AG08395 (cell line): ENCODE data around the gene KCNT2.

Source experiments
- DNase-seq: peaks from one replicate; pipeline ENCODE4 v3.0.0; 2012; ENCODE audit warnings: mixed read lengths, low spot score

The KCNT2 gene

DNA sequence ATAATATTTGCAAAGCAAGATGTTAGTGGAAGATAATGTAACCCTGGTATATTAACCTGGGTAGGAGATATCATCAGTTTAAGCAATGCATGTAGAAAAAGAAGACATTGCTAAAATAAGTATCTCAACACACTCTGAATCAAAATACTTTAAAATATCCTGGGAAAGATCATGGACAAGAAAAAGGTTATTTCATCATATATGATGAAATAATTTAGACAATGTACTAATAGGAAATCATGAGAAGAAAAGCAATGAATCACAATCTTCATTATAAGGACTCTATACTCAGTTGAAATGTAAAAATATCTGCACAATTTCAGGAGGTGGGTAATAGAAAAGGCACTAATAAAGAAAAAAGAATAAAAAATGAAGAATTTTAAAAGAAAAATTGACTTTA lies 158.8 kb downstream of the KCNT2 start:
- DNase-seq: no peak

DNA sequence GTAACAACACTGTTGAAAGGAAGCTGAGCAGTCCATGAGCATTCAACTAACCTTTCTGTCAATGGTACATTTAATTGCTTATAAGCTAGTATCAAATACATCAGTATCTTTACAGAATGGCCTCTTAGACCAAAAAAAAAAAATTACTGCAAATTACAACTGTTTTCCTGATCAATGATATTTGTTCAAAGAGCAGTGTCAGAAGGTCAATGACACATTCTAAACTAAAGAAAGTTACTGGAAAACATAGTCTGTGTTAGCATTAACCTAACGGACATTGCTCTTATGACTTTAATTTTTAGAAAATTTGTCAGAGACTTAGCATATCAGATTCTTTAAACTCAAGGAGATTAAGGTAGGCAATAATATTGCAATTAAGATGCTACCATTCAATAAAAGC lies 162.5 kb downstream of the KCNT2 start:
- no peak for DNase-seq

DNA sequence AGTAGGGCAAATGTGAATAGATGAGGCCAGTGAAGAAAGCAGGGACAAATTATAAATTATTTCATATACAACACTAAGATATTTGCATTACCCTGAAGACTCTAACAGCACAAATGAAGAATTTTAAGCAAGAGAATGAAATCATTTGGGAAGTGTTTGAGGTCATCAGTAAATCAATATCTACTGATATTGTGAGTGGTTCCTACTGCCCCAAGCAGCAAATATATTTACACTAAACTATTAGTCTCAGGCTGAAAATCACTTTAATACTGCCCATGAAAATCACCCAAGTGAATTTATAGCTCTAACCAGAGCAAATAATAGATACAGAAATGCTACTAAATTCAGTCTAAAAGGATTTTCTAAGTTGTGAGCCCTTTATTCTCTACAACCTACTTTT lies 163.6 kb downstream of the KCNT2 start:
- DNase-seq: no peak

DNA sequence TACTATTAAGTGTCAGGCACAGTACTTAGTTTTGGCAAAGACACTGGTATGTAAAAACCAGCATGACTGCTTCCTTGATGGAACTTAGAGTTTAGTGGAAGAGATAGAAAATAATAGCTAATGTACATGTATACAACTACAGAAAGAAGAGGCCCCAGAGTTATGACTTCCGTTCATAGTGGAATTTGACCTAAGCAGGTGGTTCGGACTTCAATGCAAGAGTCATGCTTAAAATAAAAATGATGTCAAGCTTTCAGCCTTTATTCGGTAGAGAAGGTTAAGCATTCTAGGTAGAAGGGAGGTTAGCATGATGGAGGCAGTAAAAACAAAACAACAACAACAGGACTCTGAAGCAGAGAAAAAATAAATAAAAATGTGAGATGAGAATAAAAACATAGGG lies 165.9 kb downstream of the KCNT2 start:
- DNase-seq: no peak

DNA sequence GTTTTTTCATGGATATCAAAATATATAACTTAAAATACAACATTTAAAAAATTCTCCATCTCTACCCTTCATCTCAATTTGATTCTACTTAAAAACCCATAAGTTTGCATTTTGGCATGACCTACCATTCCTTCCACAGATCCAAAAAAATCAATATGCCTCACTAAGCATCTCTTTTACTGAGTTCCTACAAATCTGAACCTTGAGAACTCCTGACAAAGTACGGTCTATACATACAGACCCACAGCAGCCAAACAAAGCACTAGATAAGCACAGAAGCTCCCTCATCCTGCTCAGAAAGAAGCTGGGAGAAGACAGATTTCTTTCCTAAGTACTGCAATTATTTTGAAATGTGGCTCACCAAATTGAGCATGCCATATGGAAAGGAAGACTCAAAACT lies 167.5 kb downstream of the KCNT2 start:
- no peak for DNase-seq

DNA sequence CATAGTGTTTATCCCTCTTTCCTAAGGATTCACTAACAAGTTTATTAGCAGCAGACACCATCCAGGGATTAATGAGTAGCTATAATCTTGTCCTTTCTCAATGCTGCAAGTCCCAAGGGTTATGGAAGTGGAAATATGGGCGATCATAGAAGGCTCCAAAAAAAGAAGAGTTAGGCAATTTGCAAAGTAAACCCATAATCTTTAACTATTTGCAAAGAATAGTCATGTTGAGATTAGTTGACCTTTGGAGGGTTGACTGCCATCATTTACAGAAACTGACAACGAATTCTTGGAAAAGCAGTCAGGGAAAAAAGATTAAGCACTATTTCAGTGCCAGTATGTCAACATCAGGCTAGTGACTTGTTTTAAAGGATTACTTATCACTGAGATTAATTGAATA lies 169.9 kb downstream of the KCNT2 start:
- no peak for DNase-seq

DNA sequence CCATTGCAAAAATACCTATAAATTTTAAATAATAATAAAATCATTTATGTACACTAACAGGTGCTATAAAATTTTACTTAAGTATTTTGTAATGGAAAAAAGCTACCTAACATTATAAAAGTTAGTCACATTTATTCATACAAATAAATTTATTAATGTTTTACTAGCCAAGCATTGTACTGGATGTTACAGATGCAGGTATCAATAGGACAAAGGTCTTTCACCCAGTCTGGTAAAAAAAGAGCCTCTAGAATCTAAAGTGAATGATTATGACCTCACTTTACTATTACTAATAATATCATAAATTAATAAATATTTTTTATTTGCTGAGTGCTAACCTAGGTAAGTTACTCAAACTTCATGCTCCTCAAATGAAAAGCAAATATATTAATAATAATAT lies 170.6 kb downstream of the KCNT2 start:
- no peak for DNase-seq

DNA sequence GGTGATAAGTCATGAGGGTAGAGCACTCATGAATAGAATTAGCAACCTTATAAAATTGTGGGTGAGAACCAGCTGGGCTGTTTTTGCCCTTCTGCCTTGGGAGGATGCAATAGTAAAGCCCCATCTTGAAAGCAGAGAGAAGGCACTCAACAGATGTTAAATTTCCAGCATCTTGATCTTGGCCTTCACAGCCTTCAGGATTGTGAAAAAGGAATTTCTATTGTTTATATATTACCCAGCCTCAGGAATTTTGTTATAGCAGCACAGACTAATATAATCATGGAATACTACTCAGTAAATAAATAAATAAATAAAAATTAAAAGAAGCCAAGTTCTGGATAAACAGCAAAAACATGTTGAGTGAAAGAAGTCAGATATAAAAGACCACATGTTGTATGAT lies 175.2 kb downstream of the KCNT2 start:
- DNase-seq: no peak

DNA sequence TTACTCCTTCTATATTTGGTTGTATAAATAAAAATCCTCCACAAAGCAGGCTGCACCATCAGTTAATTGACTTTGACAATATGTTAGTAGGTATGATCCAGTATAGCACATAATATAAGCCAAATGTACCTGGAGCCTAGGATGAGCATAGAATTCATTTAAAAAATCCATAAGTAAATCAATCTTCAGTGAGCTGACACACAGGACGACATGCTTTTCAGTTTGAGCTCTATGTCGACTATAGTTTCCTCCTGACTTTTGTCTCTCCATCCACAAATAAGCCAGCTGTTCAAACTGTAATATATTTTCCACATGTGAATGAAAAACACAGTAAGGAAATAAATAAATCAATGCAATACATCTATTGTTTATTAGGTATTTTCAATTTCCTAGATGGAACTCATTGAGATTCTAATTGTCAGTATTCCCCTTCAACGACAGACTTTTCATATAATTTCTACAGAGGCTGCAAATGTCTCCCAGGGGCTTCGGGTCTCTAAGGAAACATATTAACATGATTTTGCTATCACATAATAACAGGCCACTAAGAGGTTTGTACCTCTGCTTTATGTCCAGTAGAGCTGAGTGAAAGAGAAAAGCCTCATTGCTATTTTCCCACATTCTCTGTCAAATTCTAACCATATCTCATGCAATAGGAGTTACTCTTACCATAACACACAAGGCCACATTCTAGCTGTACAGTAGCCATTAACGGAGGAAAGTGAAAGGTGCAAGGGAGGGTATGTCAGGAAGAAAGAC lies 180.1 kb downstream of the KCNT2 start:
- no peak for DNase-seq

DNA sequence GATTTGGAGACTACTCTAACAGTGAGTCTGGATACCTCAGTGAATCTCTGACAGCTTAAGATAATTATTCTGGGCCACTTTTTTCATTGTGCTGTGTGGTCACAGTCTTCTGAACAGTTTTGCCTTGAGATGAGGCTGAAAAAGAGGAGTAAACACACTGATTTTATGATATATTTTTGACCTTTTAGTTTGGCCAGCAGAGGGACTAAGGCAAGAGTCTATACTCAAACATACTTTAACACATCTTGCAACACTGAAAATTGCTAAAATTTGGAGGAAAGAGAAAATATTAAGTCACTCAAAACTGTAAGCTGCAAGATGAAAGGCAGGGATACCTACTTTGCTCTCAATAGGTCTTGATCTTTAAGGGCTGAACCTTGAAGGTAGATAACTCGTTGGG lies 182.7 kb downstream of the KCNT2 start:
- no peak for DNase-seq

DNA sequence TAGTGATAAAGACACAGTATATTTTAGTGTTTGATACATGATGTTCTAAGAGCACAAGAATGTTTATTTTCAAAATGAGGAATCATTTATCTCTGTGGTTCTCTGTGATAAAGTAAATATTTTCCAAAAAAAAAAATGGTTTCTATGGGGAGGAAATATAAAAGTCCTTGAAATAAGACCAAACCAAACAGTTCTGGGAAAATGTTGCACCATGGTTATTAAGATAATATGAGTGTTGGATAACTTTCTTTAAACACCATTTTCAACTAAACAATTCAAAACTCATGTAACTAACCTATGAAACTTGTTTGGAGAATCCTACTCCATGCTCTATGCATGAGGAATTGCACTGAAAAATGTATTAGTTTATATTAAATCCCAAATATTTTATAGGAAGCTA lies 184.6 kb downstream of the KCNT2 start:
- no peak for DNase-seq

DNA sequence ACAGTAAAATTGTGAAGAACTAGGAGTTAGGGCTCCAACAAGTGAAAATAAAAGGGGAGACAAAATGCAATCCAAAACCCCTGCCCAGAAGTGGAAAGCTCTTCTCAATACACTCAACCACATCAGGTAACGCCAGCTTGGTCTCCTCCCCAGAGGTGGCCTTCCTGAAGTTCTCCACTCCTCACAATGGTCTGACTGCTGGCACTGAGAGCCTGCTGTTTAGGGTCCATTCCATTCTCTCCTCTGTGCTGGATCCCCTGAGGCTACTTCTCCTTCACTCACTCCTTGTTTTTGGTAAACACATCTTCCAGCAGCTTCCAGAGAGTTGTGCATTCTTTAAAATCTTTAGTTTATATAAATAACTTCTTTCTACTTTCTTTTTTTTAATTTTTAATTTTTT lies 189.5 kb downstream of the KCNT2 start:
- DNase-seq: no peak

DNA sequence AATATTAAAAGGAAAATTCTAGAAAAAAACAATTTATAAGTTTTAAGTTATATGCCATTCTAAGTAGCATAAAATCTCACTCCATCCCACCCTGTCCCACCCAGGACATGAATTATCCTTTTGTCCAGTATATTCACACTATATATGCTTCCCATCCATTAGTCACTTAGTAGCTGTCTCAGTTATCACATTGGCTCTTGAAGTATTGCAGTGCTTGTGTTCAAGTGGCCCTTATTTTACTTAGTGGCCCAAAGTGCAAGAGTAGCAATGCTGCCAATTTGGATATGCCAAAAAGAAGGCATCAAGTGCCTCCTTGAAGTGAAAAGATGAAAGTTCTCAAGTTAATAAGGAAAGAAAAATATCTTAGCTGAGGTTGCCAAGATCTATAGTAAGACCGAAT lies 192.3 kb downstream of the KCNT2 start:
- no peak for DNase-seq

DNA sequence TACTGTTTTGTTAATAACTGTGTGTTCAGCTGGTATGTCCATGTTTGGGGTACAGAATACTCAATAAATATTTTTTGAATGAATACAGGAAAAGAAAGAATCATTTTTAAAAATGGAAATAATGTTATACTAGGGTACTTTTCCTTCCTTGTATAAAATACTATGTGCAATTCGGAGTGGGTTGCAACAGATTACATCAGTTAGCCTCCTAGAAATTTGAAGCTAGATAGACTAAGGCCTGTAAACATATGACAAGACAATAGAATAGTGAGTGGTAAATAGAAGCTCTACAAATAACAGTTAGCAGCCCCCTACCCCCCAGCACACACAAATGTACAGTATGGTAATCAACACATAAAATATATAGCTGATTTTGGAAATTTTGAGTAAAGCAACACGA lies 195.9 kb downstream of the KCNT2 start:
- no peak for DNase-seq

DNA sequence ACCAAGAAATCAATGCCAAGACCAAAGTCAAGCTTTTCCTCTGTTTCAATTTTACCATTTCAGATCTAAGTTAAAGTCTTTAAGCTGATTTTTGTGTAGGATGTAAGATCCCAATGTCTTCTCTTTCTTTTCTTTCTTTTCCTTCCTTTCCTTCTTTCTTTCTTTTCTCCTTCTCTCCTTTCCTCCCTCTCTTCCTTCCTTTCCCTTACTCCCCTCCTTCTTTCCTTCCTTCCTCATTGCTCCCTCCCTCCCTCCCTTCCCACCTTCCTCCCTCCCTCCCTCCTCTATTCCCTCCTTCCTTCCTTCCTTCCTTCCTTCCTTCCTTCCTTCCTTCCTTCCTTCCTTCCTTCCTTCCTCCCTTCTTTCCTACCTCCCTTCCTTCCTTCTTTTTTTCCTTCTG lies 197.5 kb downstream of the KCNT2 start:
- no peak for DNase-seq

DNA sequence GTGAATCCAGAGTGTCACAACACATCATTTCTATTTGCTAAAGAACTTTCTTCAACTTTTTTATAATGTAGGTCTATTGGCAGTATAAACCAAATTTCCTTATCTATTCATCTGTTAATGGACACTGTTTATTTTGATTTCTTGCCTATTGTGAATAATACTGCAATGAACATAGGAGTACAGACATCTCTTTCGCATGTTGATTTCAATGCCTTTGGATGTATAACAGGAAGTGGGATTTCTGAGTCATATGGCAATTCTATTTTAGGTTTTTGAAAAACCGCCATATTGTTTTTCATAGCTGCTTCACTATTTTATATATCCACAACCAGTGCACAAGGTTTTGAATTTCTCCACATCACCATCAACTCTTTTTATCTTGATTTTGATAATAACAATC lies 198.7 kb downstream of the KCNT2 start:
- DNase-seq: no peak

DNA sequence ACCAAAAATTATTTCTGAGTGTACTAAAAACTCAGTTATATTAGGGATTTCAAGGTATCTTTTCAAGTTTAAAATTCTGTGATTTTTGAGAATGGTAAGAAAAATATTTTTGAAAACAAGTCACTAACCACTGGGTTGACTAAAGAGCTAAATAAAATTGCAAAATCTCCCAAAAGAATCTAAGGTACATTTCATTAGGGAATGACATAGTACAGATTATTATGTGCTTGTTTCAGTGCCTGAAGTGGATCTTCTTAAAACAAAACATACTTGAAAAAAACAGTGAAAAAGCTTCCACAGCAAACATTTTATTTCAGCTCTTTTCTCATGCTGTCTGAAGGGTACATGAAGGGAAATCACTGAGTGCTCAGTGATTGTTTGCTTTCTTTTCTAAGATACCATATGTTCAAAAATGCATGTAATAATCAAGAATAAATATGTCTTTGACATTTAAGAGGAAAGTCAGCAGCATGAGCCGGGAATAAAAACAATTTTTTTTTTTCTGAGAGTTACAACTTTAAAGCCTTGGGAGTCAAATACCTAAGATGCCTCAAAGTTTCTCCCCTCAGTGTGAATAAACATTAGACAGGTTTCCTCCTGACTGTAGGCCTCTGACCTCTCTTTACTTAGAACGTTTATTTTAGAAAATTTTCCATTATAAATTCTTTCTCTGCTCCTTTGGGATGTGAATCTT lies 200.7 kb downstream of the KCNT2 start:
- peak; percentile 7 for DNase-seq

DNA sequence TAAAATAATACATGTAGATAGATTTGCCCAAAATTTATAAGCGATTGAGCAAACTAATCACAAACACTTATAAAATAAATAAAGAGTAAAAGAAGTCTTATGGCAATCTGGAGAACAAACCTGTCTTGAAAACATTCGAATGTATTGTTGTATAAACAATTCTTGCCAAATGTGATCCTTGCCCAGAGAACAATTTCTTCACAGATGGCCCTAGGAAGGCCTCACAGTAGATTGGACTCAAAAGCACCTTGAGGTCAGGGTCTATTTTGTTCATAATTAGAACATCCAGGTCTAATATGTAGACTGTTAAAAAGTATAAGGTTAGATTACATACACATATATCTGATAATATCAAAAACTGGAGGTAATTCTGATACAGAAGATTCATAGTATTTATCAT lies 202.4 kb downstream of the KCNT2 start:
- no peak for DNase-seq

DNA sequence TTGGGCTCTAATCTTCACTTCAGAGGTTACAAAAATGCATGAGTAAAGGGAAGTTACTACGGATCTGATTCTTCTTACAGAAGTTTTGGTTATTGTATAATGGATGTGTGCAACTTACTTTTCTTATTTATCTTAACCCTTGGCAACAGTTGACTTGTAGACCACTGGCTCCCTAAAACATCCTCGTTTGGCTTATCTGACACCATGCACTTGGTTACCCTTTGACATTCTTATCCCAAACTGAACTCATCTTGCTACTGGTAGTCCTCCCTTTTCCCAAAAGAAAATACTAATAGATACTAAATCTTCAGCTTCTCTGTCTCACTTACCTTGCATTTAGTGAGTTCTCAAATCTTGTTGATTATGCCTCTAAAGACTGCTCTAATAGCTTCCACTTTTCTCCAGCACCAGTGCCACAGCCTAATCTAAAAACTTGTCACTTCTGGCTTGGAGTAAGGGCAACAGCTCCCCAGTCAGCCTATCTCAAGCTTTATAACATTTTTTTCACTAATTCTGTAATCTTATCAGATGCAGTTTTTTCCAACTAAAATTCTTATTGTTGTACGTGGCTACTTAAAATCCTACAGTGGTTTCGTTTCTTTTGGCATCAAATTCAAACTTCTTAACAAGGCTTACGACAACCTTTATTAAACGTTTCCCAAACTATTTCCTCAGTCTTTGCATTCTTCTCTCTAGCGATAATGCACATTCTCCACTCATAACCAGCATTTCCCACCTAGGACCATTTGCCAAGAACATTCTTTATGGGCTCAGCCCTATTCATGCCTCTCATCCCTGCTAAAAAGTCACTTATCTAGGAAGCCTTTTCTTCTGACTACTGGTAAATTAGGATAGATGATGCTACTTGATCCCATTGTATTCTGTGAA lies 204.2 kb downstream of the KCNT2 start:
- no peak for DNase-seq

DNA sequence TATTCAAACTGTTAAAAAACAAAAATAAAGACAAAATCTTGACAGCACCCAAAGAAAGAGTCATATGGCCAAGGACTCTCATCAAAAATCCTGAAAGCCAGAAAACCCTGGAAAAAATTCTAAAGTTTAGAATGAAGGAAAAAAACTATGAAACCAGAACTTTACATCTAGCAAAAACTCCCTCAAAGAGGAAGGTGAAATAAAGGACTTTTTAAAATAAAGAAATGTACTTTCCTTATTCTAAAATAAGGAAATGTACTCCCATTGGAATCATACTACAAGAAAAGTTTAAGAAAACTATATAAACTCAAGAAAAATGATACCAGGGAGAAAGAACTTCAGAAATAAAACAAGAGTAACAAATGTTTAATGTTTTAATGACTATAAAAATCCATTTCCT lies 206.3 kb downstream of the KCNT2 start:
- DNase-seq: no peak

DNA sequence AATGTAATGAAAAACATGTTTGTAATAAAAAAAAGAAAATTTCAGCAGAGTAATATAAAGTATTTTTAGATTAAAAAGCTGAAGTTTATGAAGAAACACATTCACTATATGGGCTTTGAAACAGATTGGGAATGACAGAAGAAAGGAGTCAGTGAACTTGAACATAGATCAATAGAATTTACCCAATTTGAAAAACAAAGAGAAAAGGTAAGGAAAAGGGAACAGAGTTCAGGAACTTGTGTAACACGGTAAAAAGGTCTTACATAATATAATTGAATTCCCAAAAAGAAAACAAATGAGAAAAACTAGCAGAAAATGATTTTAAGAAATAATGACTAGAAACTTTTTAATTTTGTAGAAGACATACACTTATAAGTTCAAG lies 206.8 kb downstream of the KCNT2 start:
- no peak for DNase-seq

DNA sequence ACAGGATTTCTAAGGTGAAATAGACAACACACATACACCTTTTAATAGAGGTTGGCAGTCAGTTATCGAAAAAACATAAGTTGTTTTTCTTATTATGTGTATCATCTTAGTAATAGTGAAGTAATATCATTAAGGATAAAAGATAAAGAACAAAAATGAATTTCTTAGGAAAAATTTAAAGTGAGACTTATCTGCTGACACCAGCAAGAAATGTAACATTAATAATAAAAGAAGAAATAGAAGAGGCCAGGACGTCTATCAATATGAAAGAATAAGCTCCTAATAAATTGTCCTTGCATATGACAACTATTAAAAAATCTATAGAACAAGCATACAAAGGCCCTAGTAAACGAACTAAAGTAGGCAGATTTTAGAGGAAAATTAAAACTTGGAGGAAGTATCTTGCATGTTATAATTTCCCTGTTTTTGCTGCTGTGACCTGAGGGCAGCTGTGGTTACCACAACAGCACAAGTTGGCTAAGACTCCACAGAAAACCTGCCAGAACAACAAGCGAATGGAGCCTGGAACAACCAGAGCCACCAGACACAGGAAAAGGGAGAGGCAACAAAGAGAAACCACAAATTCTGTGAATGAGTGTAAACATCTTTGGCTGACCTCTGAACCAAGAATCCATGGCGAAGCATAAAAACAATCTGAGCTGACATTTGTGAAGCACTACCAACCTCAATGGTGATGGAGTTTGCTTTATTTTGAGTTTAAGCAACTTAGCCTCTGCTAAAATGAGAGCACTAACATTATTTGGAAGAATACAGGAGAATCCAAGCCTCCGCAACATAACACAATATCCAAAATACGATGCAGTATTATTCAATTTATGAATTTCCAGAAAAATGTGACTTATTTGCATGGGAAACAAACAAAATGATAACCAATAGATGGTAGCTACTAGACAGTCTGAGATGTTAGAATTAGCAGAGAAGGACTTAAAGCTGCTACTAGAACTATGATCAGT lies 207.5 kb downstream of the KCNT2 start:
- DNase-seq: peak; percentile 84
